ENCODE results near the gene UGGT2.
"Not testable (repeated sequence)": the region's sequence is repeated elsewhere in the genome, so short reads cannot be mapped to it uniquely, and the experiment has no call there.

Gene UGGT2

DNA sequence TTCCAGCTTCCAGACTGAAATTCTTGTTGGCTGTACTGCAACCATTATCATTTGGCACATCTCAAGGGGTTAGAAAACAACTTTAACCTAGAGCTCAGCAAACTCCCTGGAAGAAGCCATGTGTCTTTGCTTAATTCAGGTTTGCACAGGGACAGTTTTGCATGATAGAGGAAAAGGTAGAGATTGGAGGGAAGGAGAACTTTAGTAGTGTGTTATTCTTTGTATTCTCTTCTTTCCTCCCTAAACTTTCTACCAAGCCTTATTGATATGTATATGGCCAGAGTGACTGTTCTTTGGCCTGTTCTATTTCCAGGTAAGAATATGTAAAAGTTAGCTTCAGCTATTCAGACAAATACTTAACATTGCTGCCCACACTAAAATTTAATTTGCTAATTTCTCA, 53.1 kb downstream of the UGGT2 start:
- TF ChIP-seq CTCF (IDR thresholded peaks at IDR 0.05; ENCODE audit: extremely low read depth, missing control alignments), result no peak
- DNase-seq (ENCODE audit: low spot score), result no peak

GRCh38 chr13:95987841-95988240, 65.4 kb downstream of the UGGT2 start:
- no peak for TF ChIP-seq CTCF (IDR thresholded peaks at IDR 0.05; ENCODE audit: extremely low read depth, missing control alignments)
- no peak for DNase-seq (ENCODE audit: low spot score)

- no peak for TF ChIP-seq CTCF (IDR thresholded peaks at IDR 0.05; ENCODE audit: extremely low read depth, missing control alignments)
- no peak for DNase-seq (ENCODE audit: low spot score)
These were observed 71.1 kb downstream of the UGGT2 start for GRCh38 chr13:95982144-95982543.

DNA sequence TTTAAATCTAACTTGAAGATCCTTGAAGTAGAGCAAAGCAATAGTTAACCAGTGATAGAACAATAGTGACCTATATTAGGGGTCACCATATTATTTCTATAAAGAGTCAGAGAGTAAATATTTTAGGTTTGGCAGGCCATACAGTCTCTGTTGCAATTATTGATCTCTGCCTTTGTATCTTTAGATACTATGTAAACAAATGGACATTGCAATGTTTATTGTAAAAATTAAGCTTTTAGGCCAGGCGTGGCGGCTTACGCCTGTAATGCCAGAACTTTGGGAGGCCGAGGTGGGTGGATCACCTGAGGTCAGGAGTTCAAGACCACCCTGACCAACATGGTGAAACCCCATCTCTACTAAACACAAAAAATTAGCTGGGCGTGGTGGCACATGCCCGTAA, 80.5 kb downstream of the UGGT2 start:
- DNase-seq (ENCODE audit: low spot score), result not testable (repeated sequence)

DNA sequence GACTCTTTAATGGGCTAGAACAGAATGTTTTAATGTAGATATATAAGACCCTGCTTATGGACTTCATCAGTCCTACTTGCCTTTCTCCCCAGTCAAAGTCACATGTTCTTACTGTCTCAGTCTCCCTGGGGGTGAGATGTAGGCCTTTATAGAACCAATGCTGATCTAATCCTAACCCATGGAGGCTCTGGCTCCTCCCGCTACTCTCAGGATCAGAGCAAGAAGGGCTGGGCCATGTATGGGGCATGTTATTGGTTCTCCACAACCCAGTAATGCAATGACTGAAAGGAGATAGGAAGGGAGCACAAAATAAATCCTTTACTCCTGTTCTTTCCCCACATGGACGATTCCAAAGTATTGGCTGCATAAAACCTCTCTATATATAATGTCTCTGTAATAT, 82.3 kb downstream of the UGGT2 start:
- no peak for DNase-seq (ENCODE audit: low spot score)
- no peak for TF ChIP-seq CTCF (IDR thresholded peaks at IDR 0.05; ENCODE audit: extremely low read depth, missing control alignments)

DNA sequence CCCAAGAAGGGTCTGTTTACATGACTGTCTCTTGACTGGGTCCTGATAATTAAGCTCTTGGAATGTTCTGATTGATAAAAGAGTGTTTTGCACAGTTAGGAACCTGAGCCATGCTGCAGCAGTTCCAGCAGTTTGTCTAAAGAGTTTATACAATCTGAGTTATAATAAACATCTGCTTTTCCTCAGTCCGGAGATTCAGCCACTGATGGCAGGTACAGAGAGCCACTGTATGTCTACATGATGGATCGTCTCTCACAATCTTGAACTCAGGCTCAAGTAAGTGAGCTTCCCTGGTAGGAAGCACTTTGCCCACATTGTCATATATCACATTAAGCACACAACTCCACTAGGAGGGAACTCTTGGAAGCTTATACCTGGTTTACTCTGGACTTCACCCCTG, 84.3 kb downstream of the UGGT2 start:
- no peak for DNase-seq (ENCODE audit: low spot score)
- no peak for TF ChIP-seq CTCF (IDR thresholded peaks at IDR 0.05; ENCODE audit: extremely low read depth, missing control alignments)

GRCh38 chr13:95957331-95957730, 95.9 kb downstream of the UGGT2 start:
- DNase-seq (ENCODE audit: low spot score), result no peak
- TF ChIP-seq CTCF (IDR thresholded peaks at IDR 0.05; ENCODE audit: extremely low read depth, missing control alignments), result no peak

DNA sequence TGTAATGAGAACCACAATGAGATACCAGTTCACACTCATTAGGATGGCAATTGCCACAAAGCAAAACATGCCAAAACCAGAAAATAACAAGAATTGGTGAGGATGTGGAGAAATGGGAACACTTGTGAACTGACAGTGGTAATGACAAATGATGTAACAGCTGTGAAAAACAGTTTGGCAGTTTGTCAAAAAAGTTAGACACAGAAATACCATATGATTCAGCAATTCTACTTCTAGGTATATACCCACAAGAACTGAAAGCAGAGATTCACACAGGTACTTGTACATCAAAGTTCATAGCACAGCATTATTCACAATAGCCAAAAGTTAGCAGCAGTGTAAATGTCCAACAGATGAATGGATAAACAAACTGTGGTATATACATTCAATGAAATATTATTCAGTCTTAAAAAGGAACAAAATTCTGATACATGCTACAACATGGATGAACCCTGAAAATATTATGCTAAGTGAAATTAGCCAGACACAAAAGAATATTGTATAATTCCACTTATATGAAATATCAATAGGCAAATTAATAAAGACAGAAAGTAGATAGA, 96.5 kb downstream of the UGGT2 start:
- TF ChIP-seq CTCF (IDR thresholded peaks at IDR 0.05; ENCODE audit: extremely low read depth, missing control alignments), result no peak
- no peak for DNase-seq (ENCODE audit: low spot score)

All from GM20000 (cell line).